Panc1 (cell line): ENCODE results near the gene MAPK8IP2.

Source experiments
- POLR2AphosphoS5 ChIP-seq: IDR thresholded peaks from 2 replicates; pipeline ENCODE4 v1.6.1; 2012; ENCODE audit warnings: mild to moderate bottlenecking, low read depth, low read length, moderate library complexity
- TF ChIP-seq, protein P1 (sequence below): fragments of 450-650 bp; IDR thresholded peaks from 2 replicates; pipeline ENCODE4 v1.5.1; 2017; ENCODE audit warnings: mild to moderate bottlenecking

DNA sequence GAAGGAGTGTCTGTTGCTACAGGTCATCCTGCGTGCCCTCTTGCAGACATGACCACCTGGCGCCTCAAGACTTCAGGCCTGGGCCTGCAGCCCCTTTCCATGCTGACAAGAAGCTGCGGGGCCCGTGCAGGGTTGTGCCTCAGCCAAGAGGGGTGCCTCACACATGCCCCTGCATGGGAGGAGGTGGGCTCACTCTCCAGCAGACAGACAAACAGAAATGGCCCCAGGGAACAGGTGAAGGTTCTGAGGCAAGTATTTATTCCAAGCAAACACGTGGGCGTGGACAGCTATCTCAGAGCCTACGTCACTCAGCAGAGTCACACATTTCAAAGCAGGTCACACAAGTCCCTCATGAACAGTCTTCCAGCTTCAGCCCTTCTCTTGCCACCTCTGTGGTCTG is 32.0 kb upstream of the MAPK8IP2 start:
- TF ChIP-seq, protein P1, sequence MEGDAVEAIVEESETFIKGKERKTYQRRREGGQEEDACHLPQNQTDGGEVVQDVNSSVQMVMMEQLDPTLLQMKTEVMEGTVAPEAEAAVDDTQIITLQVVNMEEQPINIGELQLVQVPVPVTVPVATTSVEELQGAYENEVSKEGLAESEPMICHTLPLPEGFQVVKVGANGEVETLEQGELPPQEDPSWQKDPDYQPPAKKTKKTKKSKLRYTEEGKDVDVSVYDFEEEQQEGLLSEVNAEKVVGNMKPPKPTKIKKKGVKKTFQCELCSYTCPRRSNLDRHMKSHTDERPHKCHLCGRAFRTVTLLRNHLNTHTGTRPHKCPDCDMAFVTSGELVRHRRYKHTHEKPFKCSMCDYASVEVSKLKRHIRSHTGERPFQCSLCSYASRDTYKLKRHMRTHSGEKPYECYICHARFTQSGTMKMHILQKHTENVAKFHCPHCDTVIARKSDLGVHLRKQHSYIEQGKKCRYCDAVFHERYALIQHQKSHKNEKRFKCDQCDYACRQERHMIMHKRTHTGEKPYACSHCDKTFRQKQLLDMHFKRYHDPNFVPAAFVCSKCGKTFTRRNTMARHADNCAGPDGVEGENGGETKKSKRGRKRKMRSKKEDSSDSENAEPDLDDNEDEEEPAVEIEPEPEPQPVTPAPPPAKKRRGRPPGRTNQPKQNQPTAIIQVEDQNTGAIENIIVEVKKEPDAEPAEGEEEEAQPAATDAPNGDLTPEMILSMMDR = no peak
- no peak for TF ChIP-seq POLR2AphosphoS5
